Measurements from ENCODE around the gene NME9. TPM values are rescaled to one million over a fixed set of nuclear protein-coding genes. Genes with fewer than 3 reads are reported as not detected.
A peak's percentile ranks its signal among the peaks of the same experiment; 100 is the strongest.

The NME9 gene
- total RNA-seq, 1 donor from 2014 or later, result 1.1 TPM

GRCh38 chr3:138347960-138348753 is 18.5 kb upstream of the NME9 start, which contains the start of gene MRAS:
TSS of gene MRAS (plus strand) at chr3:138348579. CDS start at chr3:138372884, 24,305 bp downstream.
- Mint-ChIP-seq H3K27ac (peak within 1 kb of the TSS; percentile 95), H3K27me3 (ENCODE audit: low read depth) (no peaks in the 10 kb centered on the region), H3K4me1 (peaks cover 20% of the 10 kb centered on the region), H3K36me3 (no peaks in the 10 kb centered on the region), H3K9me3 (no peaks in the 10 kb centered on the region), H3K4me3 (peak within 1 kb of the TSS; percentile 96)
- TF ChIP-seq CTCF (IDR thresholded peaks at IDR 0.05; ENCODE audit: unreplicated experiment), result peak; percentile 37
- peak; percentile 48 to 76 for DNase-seq (ENCODE audit: low spot score in 2 of 2, unreplicated experiment in 2 of 2)

- Mint-ChIP-seq H3K4me3 (no peak overlapping the region), H3K27me3 (ENCODE audit: low read depth) (no peaks in the 10 kb centered on the region), H3K9me3 (peaks cover 7% of the 10 kb centered on the region), H3K27ac (no peak overlapping the region), H3K4me1 (peaks cover 13% of the 10 kb centered on the region), H3K36me3 (no peaks in the 10 kb centered on the region)
- DNase-seq (ENCODE audit: low spot score in 2 of 2, unreplicated experiment in 2 of 2), result no peak
- no peak for TF ChIP-seq CTCF (IDR thresholded peaks at IDR 0.05; ENCODE audit: unreplicated experiment)
These were observed 15.1 kb upstream of the NME9 start for GRCh38 chr3:138344754-138345153.

- Mint-ChIP-seq H3K4me3 (no peak overlapping the region), H3K36me3 (no peaks in the 10 kb centered on the region), H3K27ac (no peak overlapping the region), H3K9me3 (peaks cover 7% of the 10 kb centered on the region), H3K4me1 (no peaks in the 10 kb centered on the region), H3K27me3 (ENCODE audit: low read depth) (peaks cover 1% of the 10 kb centered on the region)
- TF ChIP-seq CTCF (IDR thresholded peaks at IDR 0.05; ENCODE audit: unreplicated experiment), result no peak
- DNase-seq (ENCODE audit: low spot score in 2 of 2, unreplicated experiment in 2 of 2), result no peak
These were observed 10.9 kb upstream of the NME9 start for GRCh38 chr3:138340511-138340910.

GRCh38 chr3:138338811-138339210 is 9.2 kb upstream of the NME9 start:
- no peaks in the 10 kb centered on the region for H3K4me1 Mint-ChIP-seq
- H3K4me3 Mint-ChIP-seq, result no peak overlapping the region
- H3K36me3 Mint-ChIP-seq, result no peaks in the 10 kb centered on the region
- H3K27me3 Mint-ChIP-seq (ENCODE audit: low read depth), result peaks cover 6% of the 10 kb centered on the region
- no peak for TF ChIP-seq CTCF (IDR thresholded peaks at IDR 0.05; ENCODE audit: unreplicated experiment)
- DNase-seq (ENCODE audit: low spot score in 2 of 2, unreplicated experiment in 2 of 2), result no peak
- H3K9me3 Mint-ChIP-seq, result peaks cover 7% of the 10 kb centered on the region
- no peak overlapping the region for H3K27ac Mint-ChIP-seq

GRCh38 chr3:138338244-138338643 is 8.6 kb upstream of the NME9 start:
- TF ChIP-seq CTCF (IDR thresholded peaks at IDR 0.05; ENCODE audit: unreplicated experiment), result no peak
- peaks cover 6% of the 10 kb centered on the region for H3K27me3 Mint-ChIP-seq (ENCODE audit: low read depth)
- DNase-seq (ENCODE audit: low spot score in 2 of 2, unreplicated experiment in 2 of 2), result no peak
- no peak overlapping the region for H3K4me3 Mint-ChIP-seq
- H3K36me3 Mint-ChIP-seq, result no peaks in the 10 kb centered on the region
- peaks cover 7% of the 10 kb centered on the region for H3K9me3 Mint-ChIP-seq
- no peak overlapping the region for H3K27ac Mint-ChIP-seq
- H3K4me1 Mint-ChIP-seq, result no peaks in the 10 kb centered on the region
